HG03095 (cell line): ENCODE results near the gene ALDH3B2.

Experiments used
- ATAC-seq: cut with Tn5 transposase; IDR thresholded peaks from one replicate; pipeline ENCODE4 v1.9.1; 2021; ENCODE audit warnings: moderate library complexity; ENCODE audit not compliant: unreplicated experiment

Gene ALDH3B2

GRCh38 chr11:67615728-67616430 is 58.5 kb downstream of the ALDH3B2 start:
- ATAC-seq = no peak

GRCh38 chr11:67614730-67615714 is 59.4 kb downstream of the ALDH3B2 start:
- ATAC-seq = no peak

GRCh38 chr11:67613960-67614715 is 60.3 kb downstream of the ALDH3B2 start:
- ATAC-seq = peak; percentile 79

- ATAC-seq = no peak
These were observed 61.0 kb downstream of the ALDH3B2 start for GRCh38 chr11:67613313-67613959.

- ATAC-seq = no peak
These were observed 61.7 kb downstream of the ALDH3B2 start for GRCh38 chr11:67612751-67613150.
